Measurements from ENCODE around the gene PLXNA3.

The PLXNA3 gene

DNA sequence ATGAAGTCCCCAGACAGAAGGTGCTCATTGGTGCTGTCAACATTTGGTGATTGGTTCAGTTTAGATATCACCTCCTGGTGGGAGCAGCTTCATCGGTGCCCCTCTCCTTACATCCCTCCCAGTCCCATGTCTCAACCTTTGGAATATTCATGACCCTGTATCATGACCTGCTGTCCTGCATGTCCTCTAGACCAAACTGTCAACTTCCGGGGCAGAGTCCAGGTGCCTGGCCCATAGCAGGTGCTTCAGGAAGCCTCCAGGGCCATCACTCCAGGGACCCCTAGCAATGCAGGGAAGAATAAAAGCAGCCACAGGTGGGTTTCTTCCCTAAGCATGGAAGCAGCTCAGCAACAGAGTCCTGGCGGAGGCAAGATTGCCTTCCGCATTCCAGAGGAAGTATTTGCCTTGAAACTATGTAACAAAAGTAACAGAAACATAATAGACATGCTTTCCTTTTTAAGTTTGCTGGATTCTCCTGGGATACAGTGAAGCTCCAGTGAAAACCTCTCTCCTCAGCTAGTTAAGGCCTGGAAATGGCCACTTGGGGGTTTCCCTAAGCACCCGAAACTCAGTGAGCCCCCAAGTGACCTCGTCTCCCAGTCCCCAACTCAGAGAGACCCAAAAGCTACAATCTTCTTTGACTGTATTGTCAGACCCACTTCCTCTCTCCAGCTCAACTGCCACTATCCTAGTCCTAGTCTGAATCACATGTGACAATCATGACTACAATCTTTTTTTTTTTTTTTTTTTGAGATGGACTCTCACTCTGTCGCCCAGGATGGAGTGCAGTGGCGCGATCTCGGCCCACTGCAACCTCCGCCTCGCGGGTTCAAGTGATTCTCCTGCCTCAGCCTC lies 30.9 kb upstream of the PLXNA3 start:
- no peaks in the 10 kb centered on the region for H3K27me3 ChIP-seq (ENCODE audit: control insufficient read depth, insufficient read depth, low read length)
- H3K9ac ChIP-seq (ENCODE audit: low read length): no peak overlapping the region
- peaks cover 7% of the 10 kb centered on the region; the same call in 1 of the 2 replicates for H3K36me3 ChIP-seq (ENCODE audit: control insufficient read depth, insufficient read depth, low read length)
- H3K9me3 ChIP-seq (ENCODE audit: control insufficient read depth, insufficient read depth, low read depth, low read length): peaks cover 16% of the 10 kb centered on the region; the same call in 1 of the 2 replicates
- H3K4me3 ChIP-seq (ENCODE audit: low read depth, low read length): no peak overlapping the region
- no peak overlapping the region for H3K27ac ChIP-seq (ENCODE audit: low read depth, low read length)
- peaks cover 10% of the 10 kb centered on the region; the same call in 1 of the 2 replicates for H3K4me1 ChIP-seq (ENCODE audit: control insufficient read depth, insufficient read depth, low read length)

DNA sequence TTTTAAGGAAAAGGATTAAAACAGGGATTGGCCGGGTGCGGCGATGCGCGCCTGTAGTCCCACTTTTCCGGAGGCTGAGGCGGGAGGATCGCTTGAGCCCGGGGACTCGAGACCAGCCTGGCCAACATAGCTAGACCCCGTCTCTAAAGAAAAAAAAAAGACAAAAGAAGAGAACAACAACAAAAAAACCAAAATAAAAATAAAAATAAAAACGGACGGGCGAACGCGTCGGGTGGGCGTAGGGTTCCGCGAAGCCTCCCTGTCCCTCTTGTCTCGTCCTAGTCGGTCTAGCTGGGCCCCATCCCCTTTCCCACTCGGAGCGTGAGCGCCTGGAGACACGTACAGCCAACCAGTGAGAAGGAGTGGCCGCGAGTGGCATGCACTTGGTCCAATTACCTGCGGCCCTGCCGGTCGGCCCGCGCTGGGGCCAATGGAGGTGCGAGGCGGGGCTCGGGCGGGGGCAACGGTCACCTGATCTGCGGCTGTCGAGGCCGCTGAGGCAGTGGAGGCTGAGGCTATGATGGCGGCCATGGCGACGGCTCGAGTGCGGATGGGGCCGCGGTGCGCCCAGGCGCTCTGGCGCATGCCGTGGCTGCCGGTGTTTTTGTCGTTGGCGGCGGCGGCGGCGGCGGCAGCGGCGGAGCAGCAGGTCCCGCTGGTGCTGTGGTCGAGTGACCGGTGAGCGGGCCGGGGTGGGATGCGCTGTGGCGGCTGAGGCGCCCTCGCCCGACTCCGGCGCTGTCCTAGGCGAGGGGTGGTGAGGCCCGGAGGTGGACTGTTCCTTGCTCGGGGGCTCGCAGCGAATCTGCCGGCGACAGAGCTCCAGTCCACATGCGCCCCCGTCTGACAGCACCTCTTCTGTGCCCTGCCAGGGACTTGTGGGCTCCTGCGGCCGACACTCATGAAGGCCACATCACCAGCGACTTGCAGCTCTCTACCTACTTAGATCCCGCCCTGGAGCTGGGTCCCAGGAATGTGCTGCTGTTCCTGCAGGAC lies 29.6 kb upstream of the PLXNA3 start, which contains the start of gene ATP6AP1:
Gene ATP6AP1, plus strand, starts transcription at position 502 of the 996 bp plus-strand sequence. Its CDS starts 16 bp downstream, at position 518.
- peaks cover 20% of the 10 kb centered on the region; the same call in 1 of the 2 replicates for H3K9me3 ChIP-seq (ENCODE audit: control insufficient read depth, insufficient read depth, low read depth, low read length)
- peak within 1 kb of the TSS; percentile 72 for H3K9ac ChIP-seq (ENCODE audit: low read length)
- no peak within 1 kb of the TSS; the same call in 1 of the 2 replicates for H3K27ac ChIP-seq (ENCODE audit: low read depth, low read length)
- H3K4me3 ChIP-seq (ENCODE audit: low read depth, low read length): peak within 1 kb of the TSS; percentile 80
- peaks cover 19% of the 10 kb centered on the region for H3K36me3 ChIP-seq (ENCODE audit: control insufficient read depth, insufficient read depth, low read length)
- H3K4me1 ChIP-seq (ENCODE audit: control insufficient read depth, insufficient read depth, low read length): peaks cover 11% of the 10 kb centered on the region; the same call in 1 of the 2 replicates
- no peaks in the 10 kb centered on the region for H3K27me3 ChIP-seq (ENCODE audit: control insufficient read depth, insufficient read depth, low read length)

DNA sequence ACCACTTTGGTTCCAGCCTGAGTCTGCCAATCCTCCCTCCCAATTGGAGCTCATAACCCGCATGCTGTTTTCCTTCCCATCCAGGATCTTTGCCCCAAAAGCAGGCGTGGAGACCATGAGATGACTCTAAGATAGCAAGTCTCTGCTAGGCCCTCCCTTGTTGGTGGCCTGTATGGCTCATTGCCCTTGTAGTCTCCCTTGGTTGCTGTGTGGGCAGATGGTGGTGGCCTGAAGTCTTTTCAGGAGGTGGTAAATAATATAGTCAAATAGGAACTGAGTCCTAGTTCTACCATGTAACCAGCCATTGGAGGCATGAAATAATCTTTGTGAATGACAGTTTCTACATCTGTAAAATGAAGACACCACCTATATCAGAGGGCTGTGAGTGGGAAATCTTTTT lies 28.4 kb upstream of the PLXNA3 start:
- Histone ChIP-seq H3K27me3 (ENCODE audit: control insufficient read depth, insufficient read depth, low read length) (no peaks in the 10 kb centered on the region), H3K4me3 (ENCODE audit: low read depth, low read length) (peak overlapping the region; percentile 80; the same call in 1 of the 2 replicates), H3K36me3 (ENCODE audit: control insufficient read depth, insufficient read depth, low read length) (peaks cover 29% of the 10 kb centered on the region), H3K27ac (ENCODE audit: low read depth, low read length) (no peak overlapping the region), H3K9ac (ENCODE audit: low read length) (no peak overlapping the region), H3K9me3 (ENCODE audit: control insufficient read depth, insufficient read depth, low read depth, low read length) (peaks cover 27% of the 10 kb centered on the region; the same call in 1 of the 2 replicates), H3K4me1 (ENCODE audit: control insufficient read depth, insufficient read depth, low read length) (peaks cover 15% of the 10 kb centered on the region; the same call in 1 of the 2 replicates)

DNA sequence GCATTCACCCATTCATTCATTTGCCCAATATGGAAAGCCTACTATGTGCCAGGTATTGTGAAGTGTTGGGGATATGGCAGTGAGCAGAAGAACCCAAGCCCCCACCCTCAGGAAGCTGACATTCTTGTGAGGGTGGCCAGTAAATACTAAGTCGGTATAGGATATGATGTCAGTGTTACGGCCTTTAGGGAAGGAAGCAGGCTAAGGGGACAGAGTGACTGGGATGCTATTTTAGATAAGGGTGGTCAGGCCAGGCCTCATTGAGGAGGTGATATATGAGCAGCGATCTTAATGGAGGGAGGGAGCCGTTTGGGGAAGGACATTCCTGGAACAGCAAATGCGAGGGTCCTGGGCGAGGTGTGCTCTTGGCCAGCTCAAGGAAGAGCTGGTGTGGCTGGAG lies 27.6 kb upstream of the PLXNA3 start:
- Histone ChIP-seq H3K27ac (ENCODE audit: low read depth, low read length) (no peak overlapping the region), H3K4me1 (ENCODE audit: control insufficient read depth, insufficient read depth, low read length) (peaks cover 15% of the 10 kb centered on the region; the same call in 1 of the 2 replicates)

DNA sequence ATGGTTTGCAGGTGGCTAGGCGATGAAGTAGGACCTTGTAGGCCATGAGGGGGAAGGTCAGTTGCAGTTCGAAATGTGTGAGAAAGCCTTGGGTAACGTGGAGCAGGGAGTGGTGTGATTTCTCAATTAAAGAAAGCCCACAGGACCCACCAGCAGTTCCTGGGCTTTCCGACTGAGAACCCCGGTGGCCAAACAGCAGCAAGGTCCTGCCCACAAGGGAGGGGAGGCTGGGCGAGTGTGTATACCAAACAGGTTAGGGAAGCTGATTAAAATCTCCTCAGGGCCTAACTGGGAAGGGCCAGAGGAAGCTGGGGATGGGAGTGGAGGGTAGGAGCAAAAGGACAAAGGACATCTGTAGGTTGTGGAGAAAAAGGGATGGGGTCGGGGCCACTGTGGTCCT lies 27.2 kb upstream of the PLXNA3 start:
- H3K4me1 ChIP-seq (ENCODE audit: control insufficient read depth, insufficient read depth, low read length): peaks cover 15% of the 10 kb centered on the region; the same call in 1 of the 2 replicates
- no peaks in the 10 kb centered on the region for H3K27me3 ChIP-seq (ENCODE audit: control insufficient read depth, insufficient read depth, low read length)
- no peak overlapping the region for H3K9ac ChIP-seq (ENCODE audit: low read length)
- H3K36me3 ChIP-seq (ENCODE audit: control insufficient read depth, insufficient read depth, low read length): peaks cover 31% of the 10 kb centered on the region
- H3K4me3 ChIP-seq (ENCODE audit: low read depth, low read length): no peak overlapping the region
- peaks cover 30% of the 10 kb centered on the region; the same call in 1 of the 2 replicates for H3K9me3 ChIP-seq (ENCODE audit: control insufficient read depth, insufficient read depth, low read depth, low read length)
- no peak overlapping the region for H3K27ac ChIP-seq (ENCODE audit: low read depth, low read length)

More for the DNA sequence above, 27.6 kb upstream of the PLXNA3 start:
- H3K27me3 ChIP-seq (ENCODE audit: control insufficient read depth, insufficient read depth, low read length): no peaks in the 10 kb centered on the region
- peaks cover 30% of the 10 kb centered on the region; the same call in 1 of the 2 replicates for H3K9me3 ChIP-seq (ENCODE audit: control insufficient read depth, insufficient read depth, low read depth, low read length)
- H3K36me3 ChIP-seq (ENCODE audit: control insufficient read depth, insufficient read depth, low read length): peaks cover 31% of the 10 kb centered on the region
- no peak overlapping the region for H3K4me3 ChIP-seq (ENCODE audit: low read depth, low read length)
- H3K9ac ChIP-seq (ENCODE audit: low read length): no peak overlapping the region

DNA sequence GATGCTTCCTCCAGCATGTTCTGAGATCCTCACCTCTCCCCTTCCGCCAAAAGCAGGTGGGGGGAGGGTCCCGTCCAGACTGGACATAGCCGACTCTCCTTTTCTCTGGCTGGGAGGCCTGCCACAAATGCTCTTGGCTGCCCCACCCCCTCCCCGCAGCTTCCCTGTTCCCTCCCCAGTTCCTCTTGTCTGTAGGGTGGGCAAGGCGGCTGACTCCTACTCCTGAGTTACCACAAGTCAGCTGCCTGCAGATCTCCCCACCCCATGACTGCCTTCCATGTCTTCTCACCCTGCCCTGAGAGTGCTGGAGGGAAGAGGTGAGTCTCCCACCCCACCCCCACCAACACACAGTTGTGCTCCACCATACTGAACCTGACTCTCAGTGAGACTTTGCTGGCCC lies 26.7 kb upstream of the PLXNA3 start:
- Histone ChIP-seq H3K4me3 (ENCODE audit: low read depth, low read length) (no peak overlapping the region), H3K9ac (ENCODE audit: low read length) (no peak overlapping the region), H3K27ac (ENCODE audit: low read depth, low read length) (no peak overlapping the region), H3K36me3 (ENCODE audit: control insufficient read depth, insufficient read depth, low read length) (peaks cover 31% of the 10 kb centered on the region), H3K9me3 (ENCODE audit: control insufficient read depth, insufficient read depth, low read depth, low read length) (peaks cover 30% of the 10 kb centered on the region; the same call in 1 of the 2 replicates), H3K4me1 (ENCODE audit: control insufficient read depth, insufficient read depth, low read length) (peaks cover 19% of the 10 kb centered on the region; the same call in 1 of the 2 replicates), H3K27me3 (ENCODE audit: control insufficient read depth, insufficient read depth, low read length) (no peaks in the 10 kb centered on the region)

DNA sequence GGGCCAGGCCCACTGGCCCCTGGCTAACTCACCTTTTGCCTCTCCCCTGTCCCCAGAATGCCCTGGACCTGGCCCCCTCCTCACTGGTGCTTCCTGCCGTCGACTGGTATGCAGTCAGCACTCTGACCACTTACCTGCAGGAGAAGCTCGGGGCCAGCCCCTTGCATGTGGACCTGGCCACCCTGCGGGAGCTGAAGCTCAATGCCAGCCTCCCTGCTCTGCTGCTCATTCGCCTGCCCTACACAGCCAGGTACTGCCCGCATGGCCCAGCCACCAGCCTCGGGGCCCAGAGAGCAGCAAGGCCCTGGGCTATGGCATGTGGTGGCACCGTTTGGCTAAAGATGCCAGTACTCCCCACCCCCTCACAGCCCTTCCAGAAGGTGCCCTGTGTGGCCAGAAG lies 25.9 kb upstream of the PLXNA3 start:
- Histone ChIP-seq H3K27ac (ENCODE audit: low read depth, low read length) (no peak overlapping the region), H3K36me3 (ENCODE audit: control insufficient read depth, insufficient read depth, low read length) (peaks cover 31% of the 10 kb centered on the region), H3K9ac (ENCODE audit: low read length) (no peak overlapping the region), H3K27me3 (ENCODE audit: control insufficient read depth, insufficient read depth, low read length) (no peaks in the 10 kb centered on the region), H3K4me3 (ENCODE audit: low read depth, low read length) (no peak overlapping the region), H3K9me3 (ENCODE audit: control insufficient read depth, insufficient read depth, low read depth, low read length) (peaks cover 30% of the 10 kb centered on the region; the same call in 1 of the 2 replicates), H3K4me1 (ENCODE audit: control insufficient read depth, insufficient read depth, low read length) (peaks cover 19% of the 10 kb centered on the region; the same call in 1 of the 2 replicates)

DNA sequence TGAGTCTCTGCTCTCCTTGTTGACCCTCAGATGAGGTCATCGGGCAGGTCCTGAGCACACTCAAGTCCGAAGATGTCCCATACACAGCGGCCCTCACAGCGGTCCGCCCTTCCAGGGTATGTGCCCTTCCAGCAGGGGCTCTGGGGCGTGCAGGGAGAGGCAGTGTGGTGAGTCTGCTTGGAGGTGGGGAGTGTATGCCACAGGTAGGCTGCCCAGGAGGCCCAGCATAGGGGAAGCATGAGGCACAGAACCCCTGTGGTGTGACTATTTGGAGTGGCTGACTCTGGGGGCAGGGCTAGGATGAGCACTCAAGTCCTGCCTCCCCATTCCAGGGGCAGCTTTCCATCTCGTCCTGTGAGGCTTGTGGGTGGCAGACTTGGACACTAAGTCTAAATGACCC lies 24.5 kb upstream of the PLXNA3 start:
- Histone ChIP-seq H3K9ac (ENCODE audit: low read length) (no peak overlapping the region), H3K4me1 (ENCODE audit: control insufficient read depth, insufficient read depth, low read length) (peaks cover 27% of the 10 kb centered on the region; the same call in 1 of the 2 replicates), H3K36me3 (ENCODE audit: control insufficient read depth, insufficient read depth, low read length) (peaks cover 32% of the 10 kb centered on the region), H3K9me3 (ENCODE audit: control insufficient read depth, insufficient read depth, low read depth, low read length) (peaks cover 30% of the 10 kb centered on the region; the same call in 1 of the 2 replicates), H3K27ac (ENCODE audit: low read depth, low read length) (no peak overlapping the region), H3K4me3 (ENCODE audit: low read depth, low read length) (no peak overlapping the region), H3K27me3 (ENCODE audit: control insufficient read depth, insufficient read depth, low read length) (no peaks in the 10 kb centered on the region)

DNA sequence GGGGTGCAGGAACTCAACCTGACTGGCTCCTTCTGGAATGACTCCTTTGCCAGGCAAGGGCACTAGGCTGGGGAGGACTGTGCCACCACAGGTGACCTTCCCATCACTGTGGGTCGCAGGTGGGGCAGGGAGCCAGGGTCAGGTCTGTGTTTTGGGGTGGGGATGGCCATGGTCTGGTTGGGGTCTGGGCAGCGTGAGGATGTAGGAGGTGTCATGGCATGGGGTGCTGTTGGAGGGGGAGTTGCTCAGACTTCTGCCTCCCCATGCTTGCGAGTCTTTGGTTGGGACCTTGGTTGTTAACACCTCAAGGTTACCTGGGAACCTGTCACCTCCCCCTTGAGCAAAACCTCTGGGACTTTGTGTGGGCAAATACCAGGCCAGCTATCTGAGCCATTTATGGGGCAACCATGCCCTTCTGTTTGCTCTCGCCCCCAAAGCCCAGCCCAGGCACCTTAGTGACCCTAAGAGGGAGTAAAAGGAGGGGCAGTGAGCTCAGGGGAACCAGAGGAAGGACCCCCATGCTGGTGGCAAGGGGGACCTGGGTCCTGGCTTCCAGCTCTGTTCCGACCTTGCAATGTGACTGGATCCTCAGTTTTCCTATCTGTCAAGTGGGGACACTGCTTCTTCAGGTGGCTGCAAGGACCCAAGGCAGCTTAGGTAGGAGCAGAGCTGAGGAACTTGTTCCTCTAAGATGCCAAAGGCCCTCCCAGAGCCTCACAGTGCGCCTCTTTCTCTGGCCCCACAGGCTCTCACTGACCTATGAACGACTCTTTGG lies 23.5 kb upstream of the PLXNA3 start:
- peaks cover 39% of the 10 kb centered on the region for H3K36me3 ChIP-seq (ENCODE audit: control insufficient read depth, insufficient read depth, low read length)
- H3K9ac ChIP-seq (ENCODE audit: low read length): no peak overlapping the region
- peaks cover 30% of the 10 kb centered on the region; the same call in 1 of the 2 replicates for H3K9me3 ChIP-seq (ENCODE audit: control insufficient read depth, insufficient read depth, low read depth, low read length)
- no peaks in the 10 kb centered on the region for H3K27me3 ChIP-seq (ENCODE audit: control insufficient read depth, insufficient read depth, low read length)
- H3K4me1 ChIP-seq (ENCODE audit: control insufficient read depth, insufficient read depth, low read length): peaks cover 27% of the 10 kb centered on the region; the same call in 1 of the 2 replicates
- no peak overlapping the region for H3K4me3 ChIP-seq (ENCODE audit: low read depth, low read length)
- H3K27ac ChIP-seq (ENCODE audit: low read depth, low read length): no peak overlapping the region

Data from HUES6 (cell line).